Gastroesophageal sphincter (tissue), 4 donors: Measurements from ENCODE around the gene SERTM2. TPM values are rescaled to one million over a fixed set of nuclear protein-coding genes. Genes with fewer than 3 reads are reported as not detected.

Experiments used
- ATAC-seq: fragments of 150-250 bp; one replicate; pipeline ENCODE4 v1.9.1; 2016; ENCODE audit warnings: mild to moderate bottlenecking, moderate library complexity
- H3K27ac ChIP-seq, 4 donors: fragments of 200-600 bp; sonication (generic) in 3 of 4; 1 replicate in 3 of 4; 2 replicates in 1 of 4; pipeline ENCODE4 v1.5.1; 2016 to 2019
- H3K27me3 ChIP-seq: fragments of 200-600 bp; sonication (generic); one replicate; pipeline ENCODE4 v1.5.1; 2019
- H3K36me3 ChIP-seq, 2 donors: fragments of 200-600 bp; sonication (generic); one replicate each; pipeline ENCODE4 v1.5.1; 2019; ENCODE audit warnings: control low read depth in 1 of 2
- H3K4me1 ChIP-seq, 3 donors: fragments of 200-600 bp; sonication (generic); 1 replicate in 2 of 3; 2 replicates in 1 of 3; pipeline ENCODE4 v1.5.1; 2016 to 2019; ENCODE audit warnings: control low read depth in 2 of 3
- H3K4me3 ChIP-seq, 2 donors: fragments of 200-600 bp; sonication (generic); one replicate each; pipeline ENCODE4 v1.5.1; 2019; ENCODE audit warnings: mild to moderate bottlenecking in 1 of 2, moderate library complexity in 1 of 2
- H3K9me3 ChIP-seq, 3 donors: fragments of 200-600 bp; sonication (generic); one replicate each; pipeline ENCODE4 v1.5.1; 2017 to 2019; ENCODE audit warnings: control low read depth in 2 of 3
- CTCF ChIP-seq, 4 experiments: fragments of 200-600 bp in 2 of 4; fragments of 450-650 bp in 2 of 4; sonication (generic) in 1 of 4; IDR thresholded peaks; one replicate each; pipeline ENCODE4 v1.5.1; 2017 to 2019; ENCODE audit warnings: antibody characterized with exemption in 4 of 4, mild to moderate bottlenecking in 2 of 4, moderate library complexity in 2 of 4
- EP300 ChIP-seq: sonication (generic); formaldehyde crosslinking; IDR thresholded peaks from one replicate; pipeline ENCODE4 v1.6.1; 2017; ENCODE audit warnings: antibody characterized with exemption, mild to moderate bottlenecking
- POLR2A ChIP-seq, 2 donors: fragments of 450-650 bp; IDR thresholded peaks; one replicate each; pipeline ENCODE4 v1.6.1; 2017; ENCODE audit warnings: antibody characterized with exemption in 2 of 2, mild to moderate bottlenecking in 2 of 2, moderate library complexity in 1 of 2
- POLR2AphosphoS5 ChIP-seq: sonication (generic); formaldehyde crosslinking; IDR thresholded peaks from one replicate; pipeline ENCODE4 v1.6.1; 2017; ENCODE audit warnings: antibody characterized with exemption
- WGBS, 2 donors: methylation state at CpG; one replicate each; pipeline ENCODE4 v1.1.5; 2018; ENCODE audit warnings: low coverage in 1 of 2; 5-methylcytosine and 5-hydroxymethylcytosine counted together
- total RNA-seq, 4 donors: library from RNA; depleted of rRNA; stranded (reverse); fragments of >200 nt; gene quantifications; one replicate each; pipeline ENCODE4 v1.1.0, GENCODE V29; 2016

The SERTM2 gene
- 1 to 10 TPM in 1 of 4 donors, not detected in 3; 5.7 TPM for total RNA-seq

- H3K4me1 ChIP-seq, result no peaks in the 10 kb centered on the region
- no peaks in the 10 kb centered on the region for H3K36me3 ChIP-seq
- WGBS, 2 donors, result 8% methylated on average over 2 of the region's 3 CpGs; no CpG with 5 or more reads in 1 of the 2 donors
- no peak within 1 kb of the TSS for H3K4me3 ChIP-seq
- TF ChIP-seq POLR2A (IDR thresholded peaks at IDR 0.05), result no peak
- no peaks in the 10 kb centered on the region for H3K27me3 ChIP-seq
- H3K27ac ChIP-seq, result no peak within 1 kb of the TSS
- H3K9me3 ChIP-seq, result no peaks in the 10 kb centered on the region
- no peak for ATAC-seq
Measured at GRCh38 chrX:111511477-111511876, at the start of gene SERTM2. Gene SERTM2, plus strand, starts transcription at chrX:111511645. Its CDS starts 7,213 bp downstream, at chrX:111518858.

GRCh38 chrX:111465669-111466068, 45.8 kb upstream of the SERTM2 start:
- Histone ChIP-seq H3K4me3 (no peak overlapping the region), H3K36me3 (no peaks in the 10 kb centered on the region), H3K4me1 (no peaks in the 10 kb centered on the region), H3K27me3 (no peaks in the 10 kb centered on the region), H3K27ac (no peak overlapping the region), H3K9me3 (no peaks in the 10 kb centered on the region)
- TF ChIP-seq POLR2A (IDR thresholded peaks at IDR 0.05) (no peak), EP300 (no peak), POLR2AphosphoS5 (no peak), CTCF (IDR thresholded peaks at IDR 0.05) (no peak)
- 13% methylated on average over 1 of the region's 1 CpG; no CpG with 5 or more reads in 1 of the 2 donors for WGBS, 2 donors
- ATAC-seq, result no peak

- no peak overlapping the region for H3K27ac ChIP-seq
- H3K36me3 ChIP-seq, result no peaks in the 10 kb centered on the region
- no peak for ATAC-seq
- H3K27me3 ChIP-seq, result no peaks in the 10 kb centered on the region
- no CpG with 5 or more reads among the region's 1 CpG for WGBS, 2 donors
- H3K4me1 ChIP-seq, result no peaks in the 10 kb centered on the region
- H3K4me3 ChIP-seq, result no peak overlapping the region
- no peaks in the 10 kb centered on the region for H3K9me3 ChIP-seq
- no peak for TF ChIP-seq CTCF (IDR thresholded peaks at IDR 0.05)
- no peak for TF ChIP-seq EP300
- no peak for TF ChIP-seq POLR2AphosphoS5
- TF ChIP-seq POLR2A (IDR thresholded peaks at IDR 0.05), result no peak
Measured at GRCh38 chrX:111467896-111468295, 43.5 kb upstream of the SERTM2 start.

GRCh38 chrX:111470681-111471403, 40.6 kb upstream of the SERTM2 start:
- WGBS, 2 donors, result 83% methylated on average over 2 of the region's 2 CpGs; no CpG with 5 or more reads in 1 of the 2 donors

GRCh38 chrX:111481896-111482295, 29.5 kb upstream of the SERTM2 start:
- no peaks in the 10 kb centered on the region for H3K27me3 ChIP-seq
- no peak overlapping the region for H3K27ac ChIP-seq
- no peaks in the 10 kb centered on the region for H3K9me3 ChIP-seq
- ATAC-seq, result no peak
- H3K4me3 ChIP-seq, result no peak overlapping the region
- no peaks in the 10 kb centered on the region for H3K4me1 ChIP-seq
- TF ChIP-seq CTCF (IDR thresholded peaks at IDR 0.05) (no peak), POLR2AphosphoS5 (no peak), EP300 (no peak), POLR2A (IDR thresholded peaks at IDR 0.05) (no peak)
- H3K36me3 ChIP-seq, result no peaks in the 10 kb centered on the region

More at GRCh38 chrX:111470681-111471403, 40.6 kb upstream of the SERTM2 start:
- Histone ChIP-seq H3K4me3 (no peak overlapping the region), H3K27ac (no peak overlapping the region), H3K4me1 (no peaks in the 10 kb centered on the region), H3K9me3 (no peaks in the 10 kb centered on the region), H3K27me3 (no peaks in the 10 kb centered on the region), H3K36me3 (no peaks in the 10 kb centered on the region)
- ATAC-seq, result no peak
- TF ChIP-seq POLR2A (IDR thresholded peaks at IDR 0.05), result no peak

GRCh38 chrX:111483135-111483534, 28.3 kb upstream of the SERTM2 start:
- no peaks in the 10 kb centered on the region for H3K4me1 ChIP-seq
- ATAC-seq, result no peak
- H3K9me3 ChIP-seq, result no peaks in the 10 kb centered on the region
- no peak overlapping the region for H3K4me3 ChIP-seq
- 43 to 58% methylated on average over 1 to 2 of the region's 2 CpGs for WGBS, 2 donors
- no peak overlapping the region for H3K27ac ChIP-seq
- no peaks in the 10 kb centered on the region for H3K27me3 ChIP-seq
- H3K36me3 ChIP-seq, result no peaks in the 10 kb centered on the region
- TF ChIP-seq POLR2AphosphoS5 (no peak), CTCF (IDR thresholded peaks at IDR 0.05) (no peak), EP300 (no peak), POLR2A (IDR thresholded peaks at IDR 0.05) (no peak)
